K562 (cell line): Measurements from ENCODE around the gene MED15. TPM values are rescaled to one million over a fixed set of nuclear protein-coding genes. Genes with fewer than 3 reads are reported as not detected.

ENCODE experiments used
- CBFB ChIP-seq: sonication (generic); formaldehyde crosslinking; IDR thresholded peaks from 2 replicates; pipeline ENCODE4 v1.4.0; 2020; ENCODE audit warnings: mild to moderate bottlenecking, missing genetic modification reagents
- CC2D1A ChIP-seq: fragments of 450-650 bp; IDR thresholded peaks from 2 replicates; pipeline ENCODE4 v1.6.1; 2017; ENCODE audit warnings: mild to moderate bottlenecking
- HDAC3 ChIP-seq: fragments of 450-650 bp; IDR thresholded peaks from 2 replicates; pipeline ENCODE4 v1.6.1; 2018; ENCODE audit warnings: borderline replicate concordance, mild to moderate bottlenecking, moderate library complexity; ENCODE audit not compliant: partially characterized antibody
- KHSRP ChIP-seq: fragments of 450-650 bp; IDR thresholded peaks from 2 replicates; pipeline ENCODE4 v1.6.1; 2017
- POLR2AphosphoS2 ChIP-seq: IDR thresholded peaks from 2 replicates; pipeline ENCODE4 v1.6.1; 2012; ENCODE audit warnings: low read length, improper control_type of control experiment
- RAD21 ChIP-seq, 2 experiments: fragments of 250-450 bp in 1 of 2; fragments of 450-650 bp in 1 of 2; sonication (Bioruptor Pico) in 1 of 2; formaldehyde crosslinking in 1 of 2; IDR thresholded peaks in 1 of 2; conservative IDR thresholded peaks in 1 of 2; 2 replicates each; pipeline versions ENCODE4 v1.4.0 to v1.8.0; 2020 to 2022; ENCODE audit warnings: mild to moderate bottlenecking in 2 of 2, moderate library complexity in 1 of 2
- SPI1 ChIP-seq: IDR thresholded peaks from 2 replicates; pipeline ENCODE4 v1.6.1; 2011; ENCODE audit warnings: low read depth, low read length, control low read depth, borderline replicate concordance
- YY1 ChIP-seq, 3 experiments: IDR thresholded peaks; 2 replicates each; pipeline ENCODE4 v1.6.1; 2011; ENCODE audit warnings: low read length in 2 of 3, mild to moderate bottlenecking in 2 of 3, moderate library complexity in 2 of 3, borderline replicate concordance in 1 of 3, control low read depth in 1 of 3, low read depth in 1 of 3; ENCODE audit not compliant: insufficient read depth in 3 of 3, insufficient replicate concordance in 2 of 3, control insufficient read depth in 1 of 3, insufficient read length in 1 of 3; ENCODE audit errors: extremely low read depth in 1 of 3
- ZBED1 ChIP-seq: IDR thresholded peaks from 2 replicates; pipeline ENCODE4 v1.6.1; 2014
- ZKSCAN8 ChIP-seq: fragments of 200-800 bp; sonication (Bioruptor generic); IDR thresholded peaks from 2 replicates; pipeline ENCODE4 v1.6.1; 2016; ENCODE audit warnings: missing genetic modification characterization, missing compliant biosample characterization
- ZNF263 ChIP-seq: sonication (generic); formaldehyde crosslinking; IDR thresholded peaks from 2 replicates; pipeline ENCODE4 v1.8.0; 2022; ENCODE audit warnings: mild to moderate bottlenecking, missing genetic modification reagents, borderline replicate concordance
- polyA plus RNA-seq, 8 experiments: library from polyadenylated mRNA; depleted of rRNA in 4 of 8; stranded (reverse) in 5 of 8; unstranded in 3 of 8; fragments of >200 nt; fragmentation: Nextera tagmentation in 2 of 8; fragmentation: Illumina TruSeq in 1 of 8; extraction: Ambion mirVana in 2 of 8; extraction: Trizol in 1 of 8; gene quantifications; 2 replicates each; pipeline versions ENCODE4 v1.2.1 to v1.2.3, GENCODE V29; 2011 to 2014; ENCODE audit warnings: inconsistent platforms in 1 of 8, missing spikeins in 1 of 8
- total RNA-seq, 7 experiments: library from RNA; depleted of rRNA in 6 of 7; stranded (reverse); fragments of >200 nt in 6 of 7; fragmentation: Illumina TruSeq in 2 of 7; extraction: Trizol in 2 of 7; gene quantifications; 2 replicates each; pipeline versions ENCODE4 v1.2.1 to v1.2.3, GENCODE V29; 2011 to 2021; ENCODE audit warnings: low replicate concordance in 1 of 7
- TF ChIP-seq, protein P1 (sequence below), 2 experiments: fragments of 450-650 bp; IDR thresholded peaks; 2 replicates each; pipeline ENCODE4 v1.6.1; 2016
- TF ChIP-seq, protein P2 (sequence below): sonication (generic); formaldehyde crosslinking; IDR thresholded peaks from 2 replicates; pipeline ENCODE4 v1.8.0; 2023; ENCODE audit warnings: missing genetic modification reagents, mild to moderate bottlenecking, borderline replicate concordance
- TF ChIP-seq, protein P3 (sequence below): sonication (generic); formaldehyde crosslinking; IDR thresholded peaks from 2 replicates; pipeline ENCODE4 v1.8.0; 2022; ENCODE audit warnings: missing genetic modification reagents, mild to moderate bottlenecking, moderate library complexity, borderline replicate concordance
- TF ChIP-seq, protein P4 (sequence below): fragments of 450-650 bp; formaldehyde crosslinking; IDR thresholded peaks from 2 replicates; pipeline ENCODE4 v1.4.0; 2020; ENCODE audit warnings: mild to moderate bottlenecking, moderate library complexity

Gene MED15
- total and polyA plus RNA-seq, 9 of the 15 experiments (the other 6 are each of a cell fraction or from before 2014, with no cell fraction given) = 4.0 to 271 (median 60.1) TPM

DNA sequence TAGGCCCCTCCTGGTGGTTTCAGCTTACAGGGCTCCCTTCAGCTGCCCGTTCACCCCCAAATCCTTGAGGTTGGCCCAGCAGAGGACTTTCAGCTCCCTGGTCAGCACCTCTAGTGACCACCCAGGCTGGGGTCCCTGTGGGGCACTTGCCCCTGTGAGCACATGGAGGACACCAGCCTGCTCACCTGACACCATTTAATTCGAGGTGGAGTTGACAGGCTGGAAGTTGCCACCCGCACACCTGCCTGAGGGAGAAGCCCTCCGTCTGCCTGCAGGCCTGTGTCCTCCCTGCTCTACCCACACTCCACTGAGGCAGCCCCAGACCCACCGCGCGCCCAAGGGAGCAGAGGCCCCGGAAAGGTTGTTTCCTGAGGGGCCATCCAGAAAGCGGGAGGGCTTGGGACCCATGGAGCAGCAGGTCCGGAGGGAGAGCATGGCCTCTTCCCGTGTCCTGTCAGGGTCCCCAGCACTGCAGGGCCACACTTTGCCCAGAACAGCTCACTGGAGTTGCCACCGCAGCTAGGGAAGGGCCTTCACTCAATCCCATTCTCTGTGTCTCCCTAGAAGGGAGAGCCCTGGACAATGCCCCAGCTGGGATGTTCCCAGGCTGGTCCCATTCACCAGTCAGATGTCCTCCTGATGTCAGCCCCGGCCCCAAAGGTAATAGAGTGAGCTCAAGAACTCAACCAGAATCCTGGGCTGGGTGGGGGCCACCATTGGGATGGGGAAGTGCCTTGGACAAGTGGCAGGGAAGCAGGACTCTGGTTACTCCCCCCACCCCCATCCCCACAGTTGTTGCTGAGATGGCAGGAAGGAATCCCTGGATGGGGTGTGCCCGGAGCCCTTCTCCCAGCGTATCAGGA is 82.4 kb downstream of the MED15 start (continued):
- TF ChIP-seq, protein P1, sequence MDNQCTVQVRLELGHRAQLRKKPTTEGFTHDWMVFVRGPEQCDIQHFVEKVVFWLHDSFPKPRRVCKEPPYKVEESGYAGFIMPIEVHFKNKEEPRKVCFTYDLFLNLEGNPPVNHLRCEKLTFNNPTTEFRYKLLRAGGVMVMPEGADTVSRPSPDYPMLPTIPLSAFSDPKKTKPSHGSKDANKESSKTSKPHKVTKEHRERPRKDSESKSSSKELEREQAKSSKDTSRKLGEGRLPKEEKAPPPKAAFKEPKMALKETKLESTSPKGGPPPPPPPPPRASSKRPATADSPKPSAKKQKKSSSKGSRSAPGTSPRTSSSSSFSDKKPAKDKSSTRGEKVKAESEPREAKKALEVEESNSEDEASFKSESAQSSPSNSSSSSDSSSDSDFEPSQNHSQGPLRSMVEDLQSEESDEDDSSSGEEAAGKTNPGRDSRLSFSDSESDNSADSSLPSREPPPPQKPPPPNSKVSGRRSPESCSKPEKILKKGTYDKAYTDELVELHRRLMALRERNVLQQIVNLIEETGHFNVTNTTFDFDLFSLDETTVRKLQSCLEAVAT (IDR thresholded peaks at IDR 0.05) = no peak
- peak; percentile 33; the same call in 1 of the 2 replicates for TF ChIP-seq ZNF263 (CRISPR knock-in tag)
- peak in 1 of 3 experiments; percentile 4 for TF ChIP-seq YY1 (IDR thresholded peaks at IDR 0.05; ENCODE audit: borderline replicate concordance in 1 of 3, control insufficient read depth in 1 of 3, extremely low read depth in 1 of 3, insufficient read depth in 3 of 3, insufficient read length in 1 of 3, insufficient replicate concordance in 2 of 3, low read depth in 1 of 3, low read length in 2 of 3)
- no peak for TF ChIP-seq ZKSCAN8 (CRISPR knock-in tag)
- TF ChIP-seq HDAC3 = no peak
- peak; percentile 47; the same call in 1 of the 2 replicates for TF ChIP-seq SPI1
- TF ChIP-seq POLR2AphosphoS2 = no peak
- peak; percentile 69; the same call in 1 of the 2 replicates for TF ChIP-seq CBFB (CRISPR knock-in tag)
- TF ChIP-seq CC2D1A = no peak
- TF ChIP-seq, protein P2, sequence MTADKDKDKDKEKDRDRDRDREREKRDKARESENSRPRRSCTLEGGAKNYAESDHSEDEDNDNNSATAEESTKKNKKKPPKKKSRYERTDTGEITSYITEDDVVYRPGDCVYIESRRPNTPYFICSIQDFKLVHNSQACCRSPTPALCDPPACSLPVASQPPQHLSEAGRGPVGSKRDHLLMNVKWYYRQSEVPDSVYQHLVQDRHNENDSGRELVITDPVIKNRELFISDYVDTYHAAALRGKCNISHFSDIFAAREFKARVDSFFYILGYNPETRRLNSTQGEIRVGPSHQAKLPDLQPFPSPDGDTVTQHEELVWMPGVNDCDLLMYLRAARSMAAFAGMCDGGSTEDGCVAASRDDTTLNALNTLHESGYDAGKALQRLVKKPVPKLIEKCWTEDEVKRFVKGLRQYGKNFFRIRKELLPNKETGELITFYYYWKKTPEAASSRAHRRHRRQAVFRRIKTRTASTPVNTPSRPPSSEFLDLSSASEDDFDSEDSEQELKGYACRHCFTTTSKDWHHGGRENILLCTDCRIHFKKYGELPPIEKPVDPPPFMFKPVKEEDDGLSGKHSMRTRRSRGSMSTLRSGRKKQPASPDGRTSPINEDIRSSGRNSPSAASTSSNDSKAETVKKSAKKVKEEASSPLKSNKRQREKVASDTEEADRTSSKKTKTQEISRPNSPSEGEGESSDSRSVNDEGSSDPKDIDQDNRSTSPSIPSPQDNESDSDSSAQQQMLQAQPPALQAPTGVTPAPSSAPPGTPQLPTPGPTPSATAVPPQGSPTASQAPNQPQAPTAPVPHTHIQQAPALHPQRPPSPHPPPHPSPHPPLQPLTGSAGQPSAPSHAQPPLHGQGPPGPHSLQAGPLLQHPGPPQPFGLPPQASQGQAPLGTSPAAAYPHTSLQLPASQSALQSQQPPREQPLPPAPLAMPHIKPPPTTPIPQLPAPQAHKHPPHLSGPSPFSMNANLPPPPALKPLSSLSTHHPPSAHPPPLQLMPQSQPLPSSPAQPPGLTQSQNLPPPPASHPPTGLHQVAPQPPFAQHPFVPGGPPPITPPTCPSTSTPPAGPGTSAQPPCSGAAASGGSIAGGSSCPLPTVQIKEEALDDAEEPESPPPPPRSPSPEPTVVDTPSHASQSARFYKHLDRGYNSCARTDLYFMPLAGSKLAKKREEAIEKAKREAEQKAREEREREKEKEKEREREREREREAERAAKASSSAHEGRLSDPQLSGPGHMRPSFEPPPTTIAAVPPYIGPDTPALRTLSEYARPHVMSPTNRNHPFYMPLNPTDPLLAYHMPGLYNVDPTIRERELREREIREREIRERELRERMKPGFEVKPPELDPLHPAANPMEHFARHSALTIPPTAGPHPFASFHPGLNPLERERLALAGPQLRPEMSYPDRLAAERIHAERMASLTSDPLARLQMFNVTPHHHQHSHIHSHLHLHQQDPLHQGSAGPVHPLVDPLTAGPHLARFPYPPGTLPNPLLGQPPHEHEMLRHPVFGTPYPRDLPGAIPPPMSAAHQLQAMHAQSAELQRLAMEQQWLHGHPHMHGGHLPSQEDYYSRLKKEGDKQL = peak; percentile 95; the same call in 1 of the 2 replicates
- TF ChIP-seq, protein P3, sequence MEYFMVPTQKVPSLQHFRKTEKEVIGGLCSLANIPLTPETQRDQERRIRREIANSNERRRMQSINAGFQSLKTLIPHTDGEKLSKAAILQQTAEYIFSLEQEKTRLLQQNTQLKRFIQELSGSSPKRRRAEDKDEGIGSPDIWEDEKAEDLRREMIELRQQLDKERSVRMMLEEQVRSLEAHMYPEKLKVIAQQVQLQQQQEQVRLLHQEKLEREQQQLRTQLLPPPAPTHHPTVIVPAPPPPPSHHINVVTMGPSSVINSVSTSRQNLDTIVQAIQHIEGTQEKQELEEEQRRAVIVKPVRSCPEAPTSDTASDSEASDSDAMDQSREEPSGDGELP (CRISPR knock-in tag) = peak; percentile 54; the same call in 1 of the 2 replicates
- 0 out of 4 replicates have a peak, but pooled peaks of 1 of the 2 experiments have one; percentile 5 for TF ChIP-seq RAD21 (CRISPR knock-in tag; conservative IDR thresholded peaks at IDR 0.05 in 1 of 2, IDR thresholded peaks at IDR 0.05 in 1 of 2)
- TF ChIP-seq ZBED1 = peak; percentile 2; the same call in 1 of the 2 replicates
- TF ChIP-seq, protein P4, sequence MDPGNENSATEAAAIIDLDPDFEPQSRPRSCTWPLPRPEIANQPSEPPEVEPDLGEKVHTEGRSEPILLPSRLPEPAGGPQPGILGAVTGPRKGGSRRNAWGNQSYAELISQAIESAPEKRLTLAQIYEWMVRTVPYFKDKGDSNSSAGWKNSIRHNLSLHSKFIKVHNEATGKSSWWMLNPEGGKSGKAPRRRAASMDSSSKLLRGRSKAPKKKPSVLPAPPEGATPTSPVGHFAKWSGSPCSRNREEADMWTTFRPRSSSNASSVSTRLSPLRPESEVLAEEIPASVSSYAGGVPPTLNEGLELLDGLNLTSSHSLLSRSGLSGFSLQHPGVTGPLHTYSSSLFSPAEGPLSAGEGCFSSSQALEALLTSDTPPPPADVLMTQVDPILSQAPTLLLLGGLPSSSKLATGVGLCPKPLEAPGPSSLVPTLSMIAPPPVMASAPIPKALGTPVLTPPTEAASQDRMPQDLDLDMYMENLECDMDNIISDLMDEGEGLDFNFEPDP (CRISPR knock-in tag) = no peak
- TF ChIP-seq KHSRP = no peak
